Measurements from ENCODE around the gene HIF3A.

HIF3A gene

DNA sequence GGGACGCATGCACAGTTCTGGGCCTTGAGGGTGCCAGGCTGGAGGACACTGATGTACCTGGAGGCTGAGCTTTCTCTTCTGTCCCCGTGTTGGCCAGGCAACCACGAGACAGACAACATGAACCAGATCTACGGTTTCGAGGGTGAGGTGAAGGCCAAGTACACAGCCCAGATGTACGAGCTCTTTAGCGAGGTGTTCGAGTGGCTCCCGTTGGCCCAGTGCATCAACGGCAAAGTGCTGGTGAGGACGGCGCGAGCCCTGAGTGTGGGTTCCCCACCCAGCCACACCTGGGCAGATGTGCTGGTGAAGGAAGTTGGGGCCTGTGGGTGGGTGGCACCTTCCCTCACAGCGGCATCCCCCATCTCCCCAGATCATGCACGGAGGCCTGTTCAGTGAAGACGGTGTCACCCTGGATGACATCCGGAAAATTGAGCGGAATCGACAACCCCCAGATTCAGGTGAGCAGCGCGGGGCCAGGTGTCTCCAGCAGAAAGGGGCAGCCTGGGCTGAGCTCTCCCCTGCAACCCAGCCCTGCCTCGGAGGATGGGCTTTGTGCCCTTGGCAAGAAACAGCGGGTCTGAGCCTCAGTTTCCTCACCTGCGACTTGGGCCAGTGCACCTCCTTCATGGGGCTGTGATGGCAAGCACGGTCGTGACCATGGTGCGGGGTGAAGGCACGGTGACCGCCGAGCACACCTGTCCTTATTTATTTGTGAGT lies 90.3 kb downstream of the HIF3A start:
- DNase-seq = no peak

DNA sequence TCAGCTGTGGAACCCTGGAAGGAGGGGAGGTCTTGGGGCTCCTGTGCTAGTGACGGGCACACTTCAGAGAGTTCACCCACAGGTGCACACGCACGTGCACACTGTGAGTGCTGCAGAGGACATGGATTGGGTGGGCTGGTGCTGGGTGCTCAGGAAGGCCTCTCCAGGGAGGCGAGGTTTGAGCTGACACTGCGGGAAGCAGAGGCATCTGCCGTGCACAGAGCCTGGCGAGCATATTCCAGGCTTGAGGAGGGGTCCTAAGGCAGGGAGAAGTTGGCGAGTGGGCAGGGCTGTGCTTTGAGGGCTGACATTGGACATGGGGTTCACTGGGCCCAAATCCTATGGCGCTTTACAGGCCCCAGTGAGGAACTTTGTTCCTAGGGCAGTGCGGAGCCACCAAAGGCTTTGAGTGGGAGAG lies 90.9 kb downstream of the HIF3A start:
- DNase-seq = no peak

DNA sequence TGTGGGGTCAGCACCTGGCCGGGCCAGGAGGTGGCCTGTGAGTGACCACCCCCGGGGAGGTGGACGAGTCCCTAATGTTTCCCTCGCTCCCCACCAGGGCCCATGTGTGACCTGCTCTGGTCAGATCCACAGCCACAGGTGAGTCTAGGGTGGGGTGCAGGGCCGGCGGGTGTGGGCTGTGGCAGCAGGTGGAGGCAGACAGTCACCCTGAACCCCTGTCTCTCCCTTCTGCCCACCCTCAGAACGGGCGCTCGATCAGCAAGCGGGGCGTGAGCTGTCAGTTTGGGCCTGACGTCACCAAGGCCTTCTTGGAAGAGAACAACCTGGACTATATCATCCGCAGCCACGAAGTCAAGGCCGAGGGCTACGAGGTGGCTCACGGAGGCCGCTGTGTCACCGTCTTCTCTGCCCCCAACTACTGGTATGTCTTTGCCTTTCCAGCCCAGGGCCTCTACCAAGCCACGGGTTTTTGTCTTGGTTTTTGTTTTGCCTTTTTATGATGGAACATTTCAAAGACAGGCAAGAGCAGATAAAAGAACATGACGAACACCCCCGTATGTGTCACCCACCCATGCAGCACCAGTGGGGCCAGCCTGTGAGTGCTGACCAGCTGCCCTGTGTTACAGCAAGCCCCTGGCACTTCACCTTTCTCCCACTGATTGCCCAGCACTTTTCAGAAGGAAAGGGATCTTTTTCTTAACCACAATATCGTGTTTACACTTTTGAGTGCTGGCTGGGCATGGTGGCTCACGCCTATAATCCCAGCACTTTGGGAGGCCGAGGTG lies 91.7 kb downstream of the HIF3A start:
- DNase-seq = no peak

DNA sequence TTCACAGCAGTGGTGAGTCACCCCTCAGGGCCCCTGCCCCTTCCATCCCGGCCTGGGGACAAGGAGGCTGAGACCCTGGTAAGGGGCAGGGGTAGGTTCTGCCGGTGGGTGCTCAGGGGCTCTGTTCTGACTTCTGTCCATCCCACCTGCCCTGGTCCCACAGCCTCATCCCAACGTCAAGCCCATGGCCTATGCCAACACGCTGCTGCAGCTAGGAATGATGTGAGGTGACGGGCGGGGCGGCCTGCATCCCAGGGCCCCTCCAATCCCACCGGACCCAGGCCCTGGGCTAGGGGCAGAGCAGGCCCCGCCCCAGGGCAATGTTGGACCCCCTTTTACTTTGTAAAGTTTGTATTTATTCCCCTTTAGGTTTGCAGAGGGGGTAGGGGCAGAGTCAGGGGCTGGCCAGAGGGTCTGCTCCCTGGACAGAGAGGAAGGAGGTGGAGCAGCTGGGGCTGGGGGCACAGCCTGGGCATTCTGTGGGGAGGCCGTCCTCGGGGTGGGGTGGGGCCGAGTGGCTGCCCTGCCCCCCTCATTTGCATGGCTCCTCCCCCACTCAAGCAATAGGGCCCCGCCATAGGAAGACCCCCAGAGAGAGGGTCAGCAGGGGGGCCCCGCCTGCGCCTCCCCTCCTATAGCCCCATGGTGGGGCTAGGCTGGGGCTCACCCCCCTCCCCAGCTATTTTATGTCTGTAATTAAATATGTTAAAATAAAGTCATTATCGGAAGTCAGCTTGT lies 93.4 kb downstream of the HIF3A start:
- no peak for DNase-seq

DNA sequence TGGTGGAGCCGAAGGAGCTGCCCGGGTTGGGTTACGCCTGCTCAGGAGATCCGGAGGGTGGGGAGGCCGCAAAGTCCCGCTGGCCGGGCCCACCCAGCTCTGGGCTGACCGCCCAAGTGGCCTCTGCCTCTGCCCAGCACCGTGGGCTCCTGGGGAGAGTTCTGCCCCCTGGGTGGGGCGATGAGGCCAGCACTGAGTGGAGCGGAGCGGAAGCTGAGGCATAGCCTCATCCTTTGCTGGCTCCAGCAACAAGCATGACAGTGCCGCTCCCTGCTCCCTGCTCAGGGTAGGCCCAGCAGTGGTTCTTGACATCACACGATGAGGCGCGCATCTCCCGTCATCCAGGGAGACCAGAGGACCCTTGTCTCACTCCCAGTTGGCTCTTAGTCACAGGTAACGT lies 94.0 kb downstream of the HIF3A start:
- DNase-seq = no peak

DNA sequence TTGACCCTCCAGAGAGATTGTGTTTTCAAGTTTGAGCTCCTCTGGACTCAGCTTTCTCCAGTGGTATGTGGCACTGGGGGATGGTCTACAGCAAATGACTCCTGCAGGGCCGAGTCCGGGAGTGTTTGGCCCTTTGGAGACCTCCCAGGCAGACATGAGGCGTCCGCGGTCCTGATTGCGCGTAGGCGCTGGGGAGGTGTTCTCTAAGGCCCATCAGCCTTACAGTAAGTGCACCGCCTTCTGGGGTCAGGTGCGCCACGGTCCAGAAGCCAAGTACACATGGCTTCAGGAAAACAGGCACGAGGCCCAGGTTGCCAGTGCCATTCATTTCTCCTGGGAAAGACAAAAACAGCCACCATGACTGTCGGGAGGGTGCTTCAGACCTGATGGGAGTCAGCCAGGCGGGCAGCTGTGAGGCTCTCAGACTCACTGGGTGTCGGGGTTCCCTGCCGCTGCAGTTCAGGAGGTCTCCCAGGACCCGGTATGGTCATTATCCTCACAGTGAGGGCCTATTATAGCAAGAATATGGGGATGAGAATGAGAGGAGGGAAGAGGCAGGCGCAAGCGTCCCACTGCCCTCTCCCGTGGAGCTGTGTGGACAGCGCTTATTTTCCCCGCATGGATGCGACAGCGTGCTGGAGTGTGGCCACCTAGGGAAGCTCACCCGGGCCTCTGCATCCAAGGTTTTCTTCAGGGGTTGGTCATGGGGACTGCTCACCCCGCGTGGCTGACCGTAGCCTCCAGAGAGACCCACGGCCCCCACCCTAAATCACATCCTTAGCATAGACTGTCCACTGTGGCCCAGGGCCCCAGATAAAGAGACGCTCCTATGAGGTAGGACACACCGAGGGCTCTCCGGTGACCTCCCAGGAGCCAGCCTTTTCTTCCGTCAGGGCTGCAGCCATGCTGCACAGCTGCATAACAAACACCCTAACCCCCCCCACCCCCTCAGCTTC lies 94.7 kb downstream of the HIF3A start:
- no peak for DNase-seq

DNA sequence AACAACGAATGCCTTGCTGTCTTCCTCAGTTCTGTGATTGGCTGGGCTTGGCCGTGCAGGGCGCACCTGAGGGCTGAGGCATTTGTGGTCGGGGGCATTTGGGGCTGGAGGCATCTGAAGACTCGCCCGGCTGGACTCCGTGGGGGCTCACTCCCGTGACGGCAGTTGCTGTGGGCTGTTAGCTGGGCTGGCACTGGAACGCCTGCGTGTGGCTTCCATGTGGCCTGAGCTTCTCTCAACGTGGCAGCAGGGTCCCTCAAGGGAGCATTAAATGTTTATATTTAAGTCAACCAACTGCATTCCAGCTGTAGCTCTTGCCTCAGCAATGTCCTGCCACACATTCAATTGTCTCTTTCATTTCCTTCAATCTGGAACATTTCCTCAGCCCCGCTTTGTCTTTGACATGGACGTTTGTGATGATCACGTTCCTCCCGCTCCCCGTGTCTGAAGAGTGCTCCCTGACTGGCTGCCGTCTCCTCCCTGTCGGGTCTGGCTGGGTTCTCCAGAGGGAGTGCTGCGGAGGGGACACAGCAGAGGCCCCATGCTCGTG lies 95.5 kb downstream of the HIF3A start:
- peak; percentile 21 for DNase-seq

DNA sequence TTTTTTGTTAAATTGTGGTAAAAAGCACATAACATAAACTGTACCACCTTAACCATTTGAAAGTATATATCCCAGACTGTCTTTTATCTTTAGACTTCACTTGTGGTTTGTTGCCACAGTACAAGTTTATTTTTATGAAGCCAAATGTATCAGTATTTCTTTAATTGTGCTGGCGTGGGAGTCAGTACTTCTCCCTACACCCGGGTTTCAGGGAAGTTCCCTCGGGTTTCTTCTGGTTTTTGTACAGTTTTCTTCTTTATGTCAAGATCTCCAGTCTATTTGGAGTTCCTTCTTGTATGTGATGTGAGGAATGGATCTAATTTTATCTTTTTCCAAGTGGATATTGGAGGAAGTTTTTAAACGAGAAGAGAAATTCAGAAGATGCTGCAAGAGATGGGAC lies 96.0 kb downstream of the HIF3A start:
- DNase-seq = no peak
